GM11168 (cell line): ENCODE data around the gene SRSF5.
"Not testable (repeated sequence)": the region's sequence is repeated elsewhere in the genome, so short reads cannot be mapped to it uniquely, and the experiment has no call there.

Experiments
- in situ Hi-C: fragments of 300-500 bp; cut with MboI; formaldehyde crosslinking; loops from one replicate; pipeline ENCODE4 v1.12.0; 2022; ENCODE audit warnings: low sequenced_read_pairs; ENCODE audit not compliant: unreplicated experiment

The SRSF5 gene

DNA sequence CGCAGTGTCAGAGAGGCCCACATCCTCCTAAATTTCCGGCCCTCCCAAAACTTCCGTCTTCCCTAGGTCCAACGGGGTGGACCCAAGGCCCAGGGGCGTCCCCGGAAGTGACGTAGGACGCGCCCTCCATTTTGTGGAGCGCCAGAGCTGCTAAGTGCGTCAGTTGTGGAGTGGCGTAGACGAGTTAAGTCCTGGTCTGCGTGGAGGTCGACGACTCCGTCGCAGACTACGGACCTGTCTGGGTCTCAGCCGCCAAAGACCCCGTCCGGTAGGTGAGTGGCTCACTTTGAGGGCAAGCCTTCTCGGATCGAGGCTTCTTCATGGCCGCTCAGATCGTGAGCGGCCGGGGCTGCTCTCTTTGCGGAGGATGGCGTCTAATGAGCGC lies at the start of gene SRSF5:
Gene SRSF5 (plus strand): TSS at position 159 of the 385 bp plus-strand sequence. CDS start 1,015 bp downstream, outside the sequence.
- in situ Hi-C loops: no loop called here

DNA sequence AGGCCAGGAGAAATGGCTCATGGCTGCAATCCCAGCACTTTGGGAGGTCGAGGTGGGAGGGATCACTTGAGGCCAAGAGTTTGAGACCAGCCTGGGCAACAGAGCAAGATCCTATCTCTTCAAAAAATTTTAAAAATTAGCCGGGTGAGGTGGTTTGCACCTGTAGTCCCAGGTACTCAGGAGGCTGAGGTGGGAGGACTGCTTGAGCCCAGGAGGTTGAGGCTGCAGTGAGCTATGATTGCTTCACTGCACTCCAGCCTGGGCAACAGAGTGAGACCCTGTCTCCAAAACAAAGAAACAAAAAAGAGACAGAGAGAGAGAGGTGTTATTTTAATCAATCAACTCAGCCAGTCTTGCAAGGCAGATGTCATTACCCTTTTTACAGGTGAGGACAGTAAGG lies 48.3 kb upstream of the SRSF5 start:
- in situ Hi-C loops: not testable (repeated sequence)

DNA sequence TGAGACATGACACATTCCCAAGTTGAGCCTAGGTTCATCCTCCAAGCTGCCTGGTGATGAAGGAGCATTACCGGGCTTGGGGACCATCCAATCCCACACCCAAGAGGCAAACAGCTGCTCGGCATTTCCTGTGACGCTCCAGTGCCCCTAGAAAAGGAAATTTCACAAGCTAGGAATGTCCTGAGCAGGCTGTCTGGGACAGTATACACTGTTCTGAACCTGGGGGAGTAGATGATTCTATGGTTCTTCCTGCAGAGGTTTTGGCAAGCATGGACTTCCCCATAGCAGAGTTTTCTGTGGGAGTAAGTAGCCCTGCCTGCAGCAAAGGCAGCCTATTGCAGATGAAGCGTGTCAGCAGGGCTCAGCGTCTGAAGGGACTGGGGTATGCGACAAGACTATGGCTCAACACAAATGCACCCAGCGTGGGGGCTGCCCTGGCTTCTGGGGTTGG lies 47.4 kb upstream of the SRSF5 start:
- in situ Hi-C loops: no loop called here

GRCh38 chr14:69720912-69721311 lies 46.0 kb upstream of the SRSF5 start:
- in situ Hi-C loops: loop anchor here (5.0 kb wide), 1 partner anchor 134 kb away; no protein-coding TSS in a partner anchor

DNA sequence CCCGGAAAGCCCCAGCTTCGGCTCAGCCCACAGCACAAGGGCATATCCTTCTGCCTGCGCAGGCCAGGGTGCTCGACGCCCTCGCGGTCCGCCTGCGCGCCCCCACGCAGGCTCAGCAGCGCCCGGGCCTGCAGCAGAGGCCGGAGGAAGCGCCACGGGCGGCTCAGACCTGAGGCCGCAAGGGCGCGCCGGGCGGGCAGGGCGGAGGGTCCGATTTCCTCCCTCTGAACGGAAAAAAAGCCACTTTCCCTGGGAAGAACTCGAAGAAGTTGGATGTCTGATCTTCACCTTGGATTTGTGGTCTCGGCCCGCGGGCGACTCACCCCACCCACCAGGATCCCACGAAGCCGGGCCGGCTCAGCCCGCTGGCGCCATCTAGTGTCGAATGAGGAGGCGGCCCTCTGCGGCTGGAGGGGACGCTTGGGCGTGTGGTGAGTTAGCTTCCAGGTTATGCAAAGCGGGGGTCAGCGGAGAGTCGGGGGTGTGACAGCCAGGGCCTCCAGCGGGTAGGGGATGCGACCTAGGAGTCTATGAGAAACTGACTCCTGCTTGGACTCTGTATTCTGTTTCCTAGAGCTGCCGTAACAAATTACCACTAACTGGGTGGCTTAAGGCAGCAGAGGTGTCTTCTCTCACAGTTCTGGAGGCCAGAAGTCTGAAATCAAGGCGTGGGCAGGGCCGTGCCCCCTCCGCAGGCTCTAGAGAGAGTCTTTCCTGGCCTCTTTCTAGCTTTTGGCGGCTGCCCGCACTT lies 40.0 kb upstream of the SRSF5 start:
- in situ Hi-C loops: loop anchor here (5.0 to 25.0 kb wide), 2 partner anchors 120 to 490 kb away; no protein-coding TSS in a partner anchor

DNA sequence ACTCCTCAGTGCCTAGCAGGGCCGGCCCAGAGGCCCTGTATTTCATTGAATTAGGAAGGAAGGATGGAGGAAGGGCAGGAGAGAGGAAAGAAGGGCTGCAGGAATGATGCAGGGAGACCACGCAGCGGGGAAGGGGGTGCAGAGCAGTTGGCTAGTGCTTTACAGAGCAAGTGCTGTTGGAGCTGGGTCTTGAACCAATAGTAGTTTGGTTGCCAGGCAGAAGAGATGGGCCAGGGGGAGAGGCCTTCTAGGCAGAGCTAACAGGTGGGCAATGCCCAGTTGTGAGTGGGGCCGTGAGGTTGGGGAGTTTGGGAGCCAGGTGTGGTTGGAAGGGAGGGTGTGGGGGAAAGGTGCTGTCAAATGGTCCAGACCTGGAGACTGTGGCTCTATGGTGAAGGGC lies 39.1 kb upstream of the SRSF5 start:
- in situ Hi-C loops: loop anchor here (5.0 to 25.0 kb wide), 2 partner anchors 121 to 491 kb away; no protein-coding TSS in a partner anchor

GRCh38 chr14:69731919-69732598 lies 34.9 kb upstream of the SRSF5 start:
- in situ Hi-C loops: loop anchor here (25.0 kb wide), 1 partner anchor 495 kb away; no protein-coding TSS in a partner anchor

DNA sequence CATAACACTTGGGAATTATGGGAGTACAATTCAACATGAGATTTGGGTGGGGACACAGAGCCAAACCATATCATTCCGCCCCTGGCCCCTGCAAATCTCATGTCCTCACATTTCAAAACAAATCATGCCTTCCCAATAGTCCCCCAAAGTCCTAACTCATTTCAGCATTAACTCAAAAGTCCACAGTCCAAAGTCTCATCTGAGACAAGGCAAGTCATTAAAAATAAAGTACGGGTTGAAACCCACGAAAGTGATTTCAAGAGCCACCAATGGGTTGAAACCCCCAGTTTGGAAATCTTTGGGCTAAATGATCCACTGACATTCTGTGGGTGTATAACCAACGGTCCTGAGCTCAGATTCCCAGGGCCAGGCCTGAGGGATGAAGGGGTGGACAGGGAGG lies 30.5 kb upstream of the SRSF5 start:
- in situ Hi-C loops: loop anchor here (25.0 kb wide), 1 partner anchor 499 kb away; no protein-coding TSS in a partner anchor

DNA sequence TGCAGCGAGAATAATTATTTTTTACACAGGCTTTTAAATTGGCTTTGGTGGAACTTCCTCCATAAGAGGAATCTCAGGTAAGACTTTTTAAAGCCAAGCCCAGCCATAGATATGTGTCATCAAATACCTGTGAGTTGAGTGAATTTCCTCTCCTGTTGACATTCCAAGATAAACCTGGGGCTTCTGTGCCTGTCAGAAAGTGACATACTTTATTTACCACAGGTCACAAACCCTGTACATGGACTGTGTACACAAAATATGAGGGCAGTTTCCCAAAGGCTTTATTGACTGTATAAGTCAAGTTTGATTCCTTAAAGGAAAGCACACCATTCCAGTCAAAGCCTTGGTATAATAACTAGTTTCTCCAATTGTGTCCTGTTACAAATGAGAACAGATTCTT lies 25.9 kb upstream of the SRSF5 start:
- in situ Hi-C loops: loop anchor here (25.0 kb wide), 1 partner anchor 504 kb away; no protein-coding TSS in a partner anchor

DNA sequence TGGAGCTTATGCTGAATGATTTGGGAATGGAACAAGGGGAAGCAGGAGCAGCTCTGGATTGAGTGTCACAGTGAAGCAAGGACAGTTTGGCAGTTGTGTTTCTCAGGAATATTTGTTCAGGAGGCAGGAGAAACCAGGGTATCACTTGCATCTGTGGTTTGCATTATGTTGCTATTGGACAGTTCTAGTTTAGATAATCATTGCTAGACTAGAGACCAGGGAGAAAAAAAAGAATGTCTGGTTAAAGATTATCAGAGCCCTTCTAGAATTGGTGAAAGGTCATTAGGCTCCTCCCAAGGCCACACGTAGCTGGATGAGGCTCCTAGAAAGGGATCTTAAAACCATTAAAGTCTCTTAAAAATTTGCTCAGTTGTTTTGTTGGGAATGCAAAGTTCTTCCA lies 17.0 kb upstream of the SRSF5 start:
- in situ Hi-C loops: loop anchor here (25.0 kb wide), 1 partner anchor 513 kb away; no protein-coding TSS in a partner anchor

- in situ Hi-C loops: no loop called here
Measured at GRCh38 chr14:69750495-69750894, 16.4 kb upstream of the SRSF5 start.

DNA sequence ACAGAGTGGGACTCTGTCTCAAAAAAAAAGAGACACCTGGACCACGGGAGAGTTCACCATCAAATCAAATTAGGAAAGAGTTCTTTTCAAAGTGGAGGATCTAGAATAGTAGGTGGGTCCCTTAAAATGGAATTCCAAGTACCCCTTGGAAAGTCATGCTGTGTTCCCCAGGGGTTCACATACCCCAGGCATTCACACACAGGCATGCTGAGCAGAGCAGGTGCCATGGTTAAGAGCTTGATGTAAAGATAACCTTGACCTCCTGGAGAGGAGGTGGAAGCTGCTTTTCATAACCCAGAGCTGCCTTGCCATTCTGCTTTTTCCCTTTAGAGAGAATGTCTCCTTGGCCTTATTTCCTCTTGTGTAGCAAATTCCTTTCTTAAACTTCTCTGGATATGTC lies 14.2 kb upstream of the SRSF5 start:
- in situ Hi-C loops: no loop called here

DNA sequence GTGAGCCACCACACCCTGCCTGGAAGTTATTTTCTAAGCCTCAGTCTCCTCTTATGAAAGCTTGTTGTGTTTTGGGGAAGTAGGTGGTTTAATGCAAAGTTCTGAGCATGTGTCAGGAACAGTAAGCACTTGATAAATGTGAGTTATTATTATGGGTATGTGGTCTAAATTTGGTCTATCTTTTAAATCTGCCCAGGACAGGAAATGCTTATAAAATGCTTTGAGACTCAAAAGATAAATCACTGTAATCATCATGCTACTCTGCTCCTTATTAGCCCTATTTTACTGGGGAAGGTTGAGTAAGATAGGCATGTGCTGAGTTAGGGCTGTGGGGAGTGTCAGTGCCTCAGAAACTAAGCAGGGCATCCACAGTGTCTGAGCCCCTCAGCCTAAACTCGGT lies 13.1 kb upstream of the SRSF5 start:
- in situ Hi-C loops: no loop called here

- in situ Hi-C loops: no loop called here
Measured at GRCh38 chr14:69754487-69754886, 12.5 kb upstream of the SRSF5 start.

DNA sequence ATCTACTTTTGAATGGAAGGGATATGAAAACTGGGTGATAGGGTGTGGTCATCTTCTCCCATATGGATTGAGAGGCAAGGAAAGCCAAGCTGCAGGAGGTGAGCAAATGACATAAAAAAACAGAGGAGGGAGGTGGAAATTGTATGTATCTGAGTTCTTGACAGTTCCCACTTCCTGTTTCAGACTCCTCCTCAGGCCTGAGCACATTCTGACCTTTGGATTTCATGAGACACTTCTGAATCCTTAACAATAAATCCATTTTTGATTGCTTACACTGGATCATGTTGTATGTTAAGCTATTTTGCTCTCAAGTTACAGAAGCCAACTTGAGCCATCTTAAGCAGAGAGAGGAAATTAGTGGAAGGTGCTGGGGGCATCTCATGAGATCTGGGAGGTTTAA lies 11.6 kb upstream of the SRSF5 start:
- in situ Hi-C loops: no loop called here

DNA sequence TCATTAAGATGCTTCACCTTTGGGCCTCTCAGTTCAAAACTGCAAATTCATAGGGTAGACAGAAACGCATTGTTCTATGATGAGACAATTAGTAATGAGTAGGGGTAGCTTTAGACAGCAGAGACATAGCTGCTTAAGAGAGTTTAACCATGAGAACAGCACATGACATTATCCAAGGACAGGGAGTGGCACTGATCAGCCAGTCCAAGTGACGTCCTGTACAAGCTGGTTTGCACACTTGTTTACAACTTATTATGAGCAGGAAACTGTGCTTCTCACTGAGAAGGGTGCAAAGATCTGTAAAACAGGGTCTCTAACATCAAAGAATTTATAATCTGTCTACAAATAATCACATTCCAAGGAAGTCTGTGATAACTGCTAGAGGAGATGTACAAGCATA lies 11.2 kb upstream of the SRSF5 start:
- in situ Hi-C loops: no loop called here

DNA sequence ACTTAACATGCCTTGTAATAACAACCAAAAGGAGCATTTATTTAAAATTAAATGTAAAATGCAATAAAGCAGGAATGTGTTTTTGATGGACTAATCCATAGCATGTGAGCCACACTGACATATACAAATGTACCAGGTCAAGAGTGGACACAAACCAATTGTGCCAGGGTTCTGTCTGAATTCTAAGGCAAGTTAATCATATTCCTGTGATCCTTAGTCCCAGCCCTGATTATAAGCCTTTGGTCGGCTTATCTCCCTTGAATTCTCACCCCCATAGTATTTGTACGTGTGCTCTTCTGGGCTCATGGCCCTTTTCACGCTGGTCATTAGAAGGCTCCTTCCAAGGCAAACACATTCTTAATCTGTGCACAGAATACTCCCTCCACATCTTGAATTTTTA lies 10.6 kb upstream of the SRSF5 start:
- in situ Hi-C loops: no loop called here

DNA sequence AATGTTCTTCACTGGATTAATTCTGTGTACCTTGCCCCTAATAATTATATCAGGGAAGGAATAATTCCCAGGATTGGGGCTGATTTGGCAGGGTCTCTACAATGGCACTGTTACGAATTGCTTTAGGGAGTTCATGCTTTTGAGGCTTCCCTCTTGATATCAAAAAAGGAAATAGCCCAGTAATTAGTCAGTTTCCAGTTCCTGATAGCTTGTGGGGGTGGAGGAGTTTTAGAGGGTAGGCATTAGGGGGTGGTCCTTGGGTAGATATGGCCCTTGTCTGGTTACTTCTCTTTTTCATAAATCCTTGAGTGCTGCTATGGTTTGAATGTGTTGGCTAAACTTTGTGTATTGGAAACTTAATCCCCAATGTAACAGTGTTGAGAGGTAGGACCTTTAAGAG lies 6.1 kb upstream of the SRSF5 start:
- in situ Hi-C loops: no loop called here

GRCh38 chr14:69763761-69764510 lies 3.0 kb upstream of the SRSF5 start:
- in situ Hi-C loops: no loop called here

DNA sequence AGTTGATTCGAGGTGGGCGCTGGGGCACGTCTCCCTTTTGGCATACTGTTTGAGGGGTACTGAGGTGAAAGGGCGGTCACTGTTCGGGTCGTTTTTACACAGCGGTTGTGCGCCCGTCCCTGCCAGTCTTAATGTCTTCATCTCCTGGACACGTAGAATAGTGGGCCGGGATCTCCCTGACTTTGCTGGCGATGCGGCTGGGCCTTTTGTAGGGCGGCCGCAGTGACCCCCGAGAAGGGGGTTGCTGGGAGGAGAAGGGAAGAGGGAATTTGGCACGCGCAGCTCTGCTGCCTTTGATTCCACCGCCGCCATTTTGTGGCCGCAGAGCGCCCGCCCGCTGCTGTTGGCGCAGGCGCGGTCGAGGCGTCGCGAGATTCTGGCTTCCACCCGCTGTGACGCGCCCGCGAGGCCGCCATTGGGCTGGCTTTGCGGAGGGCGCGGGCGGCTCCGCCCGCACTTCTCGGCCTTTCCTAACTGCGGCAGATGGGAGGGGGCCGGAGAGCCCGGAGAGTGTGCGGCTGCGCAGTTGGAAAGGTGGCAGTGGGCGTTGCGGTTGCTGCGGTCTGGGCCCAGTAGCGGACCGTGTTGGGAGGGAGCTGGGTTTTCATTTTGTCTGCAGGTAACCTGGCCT lies 542 bp downstream of the SRSF5 start:
- in situ Hi-C loops: no loop called here
